ENCODE data around the gene UBE2O. TPM values are rescaled to one million over a fixed set of nuclear protein-coding genes. Genes with fewer than 3 reads are reported as not detected.

The UBE2O gene
- total and polyA plus RNA-seq, 2 donors (not counting 3 experiments of a cell fraction or from before 2014, with no cell fraction given) = 13.9 to 34.1 TPM

DNA sequence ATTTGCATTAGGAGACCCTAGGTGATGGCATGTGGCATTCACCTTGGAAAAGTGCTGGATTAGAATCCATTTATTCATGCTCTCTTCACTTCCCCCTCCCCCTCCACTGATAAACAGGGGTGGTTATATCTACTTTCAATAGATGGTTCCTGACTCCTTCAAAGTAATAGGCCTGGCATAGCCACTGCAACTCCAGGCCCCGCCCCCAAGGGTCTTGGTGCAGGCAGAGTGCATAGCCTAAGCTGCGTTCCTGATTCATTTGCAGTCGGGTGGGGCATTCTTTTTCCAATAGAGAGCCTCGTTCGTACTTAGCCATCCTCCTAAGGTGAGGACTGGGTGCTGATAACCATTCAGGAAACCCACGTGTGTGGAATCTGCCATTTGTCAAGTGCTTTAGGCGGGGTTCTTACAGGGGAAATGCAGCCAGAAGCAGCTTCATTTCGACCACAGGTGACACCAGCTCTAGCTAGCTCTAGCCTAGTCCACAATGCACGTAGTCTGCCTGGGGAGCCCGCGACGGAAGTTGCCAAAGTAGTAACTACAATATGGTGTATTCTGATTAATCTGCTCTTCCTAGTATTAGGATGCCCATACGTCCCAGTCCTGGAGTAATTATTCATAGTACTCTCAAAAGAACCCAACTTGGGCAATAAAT lies 11.1 kb downstream of the UBE2O start:
- no peaks in the 10 kb centered on the region for H3K27me3 ChIP-seq (ENCODE audit: control insufficient read depth in 2 of 2, insufficient read depth in 2 of 2, low read length in 2 of 2)
- H3K36me3 ChIP-seq (ENCODE audit: control insufficient read depth in 2 of 2, extremely low read depth in 1 of 2, insufficient read depth in 2 of 2, low read length in 2 of 2) = no peaks in the 10 kb centered on the region
- H2AFZ ChIP-seq (ENCODE audit: low read depth, low read length) = no peak overlapping the region
- no peaks in the 10 kb centered on the region for H3K9me1 ChIP-seq (replicated peaks; ENCODE audit: control insufficient read depth, extremely low read depth, insufficient read depth, low read length)
- dilution Hi-C loops (cut with MboI; ENCODE audit: extremely low pct_ligation_motif_present, low sequenced_read_pairs) = loop anchor here (25.0 kb wide), 1 partner anchor 230 kb away; no protein-coding TSS in a partner anchor
- H3K4me1 ChIP-seq (ENCODE audit: control insufficient read depth, extremely low read depth, insufficient read depth, low read length) = peaks cover 37% of the 10 kb centered on the region
- BruUV-seq (replicated peaks) = no TSS peak
- peaks cover 70% of the 10 kb centered on the region for H3K79me2 ChIP-seq (ENCODE audit: control insufficient read depth, insufficient read depth, low read length)
- TF ChIP-seq MYC (IDR thresholded peaks at IDR 0.05; ENCODE audit: low read depth, low read length) (no peak), JUN (IDR thresholded peaks at IDR 0.05; ENCODE audit: borderline replicate concordance, insufficient read depth, insufficient read length, low read depth) (no peak), FOS (IDR thresholded peaks at IDR 0.05; ENCODE audit: borderline replicate concordance, insufficient read depth, low read length) (no peak), EZH2 (IDR thresholded peaks at IDR 0.05; ENCODE audit: borderline replicate concordance, low read depth, low read length, severe bottlenecking) (no peak), POLR2AphosphoS5 (IDR thresholded peaks at IDR 0.05; ENCODE audit: insufficient read depth, low read depth, low read length) (no peak), POLR2A (IDR thresholded peaks at IDR 0.05; ENCODE audit: low read depth, low read length) (no peak), GATA2 (IDR thresholded peaks at IDR 0.05; ENCODE audit: insufficient read depth, insufficient read length, low read depth, low read length) (no peak)
- TF ChIP-seq, protein P1, sequence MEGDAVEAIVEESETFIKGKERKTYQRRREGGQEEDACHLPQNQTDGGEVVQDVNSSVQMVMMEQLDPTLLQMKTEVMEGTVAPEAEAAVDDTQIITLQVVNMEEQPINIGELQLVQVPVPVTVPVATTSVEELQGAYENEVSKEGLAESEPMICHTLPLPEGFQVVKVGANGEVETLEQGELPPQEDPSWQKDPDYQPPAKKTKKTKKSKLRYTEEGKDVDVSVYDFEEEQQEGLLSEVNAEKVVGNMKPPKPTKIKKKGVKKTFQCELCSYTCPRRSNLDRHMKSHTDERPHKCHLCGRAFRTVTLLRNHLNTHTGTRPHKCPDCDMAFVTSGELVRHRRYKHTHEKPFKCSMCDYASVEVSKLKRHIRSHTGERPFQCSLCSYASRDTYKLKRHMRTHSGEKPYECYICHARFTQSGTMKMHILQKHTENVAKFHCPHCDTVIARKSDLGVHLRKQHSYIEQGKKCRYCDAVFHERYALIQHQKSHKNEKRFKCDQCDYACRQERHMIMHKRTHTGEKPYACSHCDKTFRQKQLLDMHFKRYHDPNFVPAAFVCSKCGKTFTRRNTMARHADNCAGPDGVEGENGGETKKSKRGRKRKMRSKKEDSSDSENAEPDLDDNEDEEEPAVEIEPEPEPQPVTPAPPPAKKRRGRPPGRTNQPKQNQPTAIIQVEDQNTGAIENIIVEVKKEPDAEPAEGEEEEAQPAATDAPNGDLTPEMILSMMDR (IDR thresholded peaks at IDR 0.05; ENCODE audit: extremely low read depth in 1 of 2, insufficient read depth in 1 of 2, low read depth in 1 of 2, low read length in 2 of 2) = no peak
- TF ChIP-seq, protein P2, sequence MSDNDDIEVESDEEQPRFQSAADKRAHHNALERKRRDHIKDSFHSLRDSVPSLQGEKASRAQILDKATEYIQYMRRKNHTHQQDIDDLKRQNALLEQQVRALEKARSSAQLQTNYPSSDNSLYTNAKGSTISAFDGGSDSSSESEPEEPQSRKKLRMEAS (IDR thresholded peaks at IDR 0.05; ENCODE audit: insufficient read depth, insufficient read length) = no peak
- DNase-seq (ENCODE audit: low read depth, low spot score) = no peak
- no peak overlapping the region for H3K4me3 ChIP-seq (replicated peaks in 1 of 3; ENCODE audit: insufficient read depth in 1 of 3, low read depth in 1 of 3, low read length in 3 of 3)
- no peak overlapping the region for H3K27ac ChIP-seq (ENCODE audit: insufficient read depth, low read depth, low read length)
- H3K9me3 ChIP-seq (replicated peaks; ENCODE audit: control insufficient read depth, insufficient read depth, low read length) = no peaks in the 10 kb centered on the region
- FAIRE-seq = no peak
- no peak overlapping the region for H3K4me2 ChIP-seq (ENCODE audit: insufficient read depth, low read length)
- ChIA-PET CTCF (no interaction called here), POLR2A (no interaction called here)
- intact Hi-C loops (cut with micrococcal nuclease) = no loop called here
- H4K20me1 ChIP-seq (replicated peaks; ENCODE audit: control insufficient read depth, extremely low read depth, insufficient read depth, low read length) = no peaks in the 10 kb centered on the region
- no peak overlapping the region for H3K9ac ChIP-seq (replicated peaks; ENCODE audit: extremely low read depth, insufficient read depth, low read length)
